NCI-H69 (cell line): ENCODE results near the gene MAP3K14.

Source experiments
- DNase-seq: peaks from one replicate; lab custom pipeline; 2025; lab: John Stamatoyannopoulos, UW

MAP3K14 gene

GRCh38 chr17:45300060-45300751, 16.6 kb downstream of the MAP3K14 start:
- DNase-seq = no peak

- DNase-seq = peak; percentile 34
Measured at GRCh38 chr17:45299361-45299760, 17.5 kb downstream of the MAP3K14 start.

GRCh38 chr17:45298546-45299285, 18.1 kb downstream of the MAP3K14 start:
- peak; percentile 60 for DNase-seq

- no peak for DNase-seq
Measured at GRCh38 chr17:45296833-45297124, 20.0 kb downstream of the MAP3K14 start.

- DNase-seq = no peak
Measured at GRCh38 chr17:45296003-45296832, 20.6 kb downstream of the MAP3K14 start.

GRCh38 chr17:45294506-45294905, 22.3 kb downstream of the MAP3K14 start:
- DNase-seq = no peak

GRCh38 chr17:45293413-45294211, 23.2 kb downstream of the MAP3K14 start:
- peak; percentile 28 for DNase-seq

GRCh38 chr17:45292696-45293412, 24.0 kb downstream of the MAP3K14 start:
- DNase-seq = no peak

GRCh38 chr17:45291171-45291805, 25.5 kb downstream of the MAP3K14 start:
- no peak for DNase-seq

GRCh38 chr17:45290269-45290765, 26.5 kb downstream of the MAP3K14 start:
- no peak for DNase-seq

GRCh38 chr17:45289301-45290268, 27.2 kb downstream of the MAP3K14 start:
- no peak for DNase-seq

GRCh38 chr17:45288825-45289224, 28.0 kb downstream of the MAP3K14 start:
- peak; percentile 37 for DNase-seq

- DNase-seq = peak; percentile 86
Measured at GRCh38 chr17:45287526-45288500, 29.0 kb downstream of the MAP3K14 start.

- DNase-seq = no peak
Measured at GRCh38 chr17:45286286-45286685, 30.5 kb downstream of the MAP3K14 start.

GRCh38 chr17:45284176-45285140, 32.4 kb downstream of the MAP3K14 start:
- peak; percentile 30 for DNase-seq

GRCh38 chr17:45283711-45284110, 33.1 kb downstream of the MAP3K14 start:
- DNase-seq = no peak
